GM12872 (cell line): ENCODE measurements around the gene FBXW11.

Source experiments
- TF ChIP-seq, protein P1 (sequence below): IDR thresholded peaks from 3 replicates; pipeline ENCODE4 v1.5.1; 2011; ENCODE audit warnings: low read depth, mild to moderate bottlenecking, low read length, moderate library complexity; ENCODE audit not compliant: insufficient read depth

The FBXW11 gene

DNA sequence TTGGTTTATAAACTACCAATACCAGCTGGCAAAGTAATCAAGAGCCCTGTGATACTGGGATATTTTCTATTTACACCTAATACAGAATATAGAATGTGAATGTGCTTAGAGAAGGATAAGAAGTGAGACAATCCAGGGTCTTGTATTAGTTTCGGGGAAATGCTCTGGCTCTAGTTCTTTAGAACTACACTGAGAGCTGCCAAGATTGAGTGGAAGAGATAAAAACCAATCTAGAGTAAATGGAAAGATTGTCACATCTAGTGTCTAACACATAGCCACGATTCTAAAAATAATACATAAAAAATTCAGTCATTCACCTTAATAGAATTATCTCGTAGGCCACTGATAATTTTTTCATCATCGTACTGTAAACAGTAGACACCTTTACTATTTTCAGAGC, 115.3 kb downstream of the FBXW11 start:
- TF ChIP-seq, protein P1, sequence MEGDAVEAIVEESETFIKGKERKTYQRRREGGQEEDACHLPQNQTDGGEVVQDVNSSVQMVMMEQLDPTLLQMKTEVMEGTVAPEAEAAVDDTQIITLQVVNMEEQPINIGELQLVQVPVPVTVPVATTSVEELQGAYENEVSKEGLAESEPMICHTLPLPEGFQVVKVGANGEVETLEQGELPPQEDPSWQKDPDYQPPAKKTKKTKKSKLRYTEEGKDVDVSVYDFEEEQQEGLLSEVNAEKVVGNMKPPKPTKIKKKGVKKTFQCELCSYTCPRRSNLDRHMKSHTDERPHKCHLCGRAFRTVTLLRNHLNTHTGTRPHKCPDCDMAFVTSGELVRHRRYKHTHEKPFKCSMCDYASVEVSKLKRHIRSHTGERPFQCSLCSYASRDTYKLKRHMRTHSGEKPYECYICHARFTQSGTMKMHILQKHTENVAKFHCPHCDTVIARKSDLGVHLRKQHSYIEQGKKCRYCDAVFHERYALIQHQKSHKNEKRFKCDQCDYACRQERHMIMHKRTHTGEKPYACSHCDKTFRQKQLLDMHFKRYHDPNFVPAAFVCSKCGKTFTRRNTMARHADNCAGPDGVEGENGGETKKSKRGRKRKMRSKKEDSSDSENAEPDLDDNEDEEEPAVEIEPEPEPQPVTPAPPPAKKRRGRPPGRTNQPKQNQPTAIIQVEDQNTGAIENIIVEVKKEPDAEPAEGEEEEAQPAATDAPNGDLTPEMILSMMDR, result no peak

DNA sequence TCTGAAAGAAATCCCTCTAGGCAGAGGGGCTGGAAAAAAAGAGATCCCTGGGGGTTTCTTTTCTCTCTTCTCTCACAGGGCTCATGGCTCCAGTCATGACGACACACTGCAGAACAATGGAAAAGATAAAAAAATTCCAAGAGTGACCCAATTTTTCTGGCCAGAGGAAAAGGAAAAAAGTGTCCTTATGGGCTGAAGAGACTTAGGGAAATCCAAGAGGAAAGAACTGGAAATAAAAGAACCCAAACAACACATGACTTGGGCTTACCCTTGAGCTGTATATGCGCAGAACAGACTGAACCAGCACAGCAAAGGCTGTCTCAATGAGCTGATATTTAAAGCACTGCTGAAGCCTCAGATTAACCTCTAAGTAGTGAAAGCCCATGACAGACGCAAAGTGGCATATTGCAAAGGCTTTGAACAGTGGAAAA, 118.4 kb downstream of the FBXW11 start:
- TF ChIP-seq, protein P1, result no peak

DNA sequence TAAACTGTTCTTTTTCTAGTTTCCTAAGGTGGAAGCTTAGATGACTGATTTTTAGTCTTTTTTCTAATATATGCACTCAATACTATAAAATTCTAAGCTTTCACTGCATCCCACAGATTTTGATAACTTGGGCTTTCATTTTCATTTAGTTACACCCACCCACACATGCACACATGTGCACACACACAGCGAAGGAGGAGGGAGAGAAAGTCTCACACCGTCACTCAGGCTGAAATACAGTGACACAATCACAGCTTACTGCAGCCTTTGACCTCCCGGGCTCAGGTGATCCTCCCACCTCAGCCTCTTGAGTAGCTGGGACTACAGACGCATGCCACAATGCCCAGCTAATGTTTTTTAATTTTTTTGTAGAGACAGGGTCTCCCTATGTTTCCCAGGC, 124.3 kb downstream of the FBXW11 start:
- TF ChIP-seq, protein P1, result no peak

DNA sequence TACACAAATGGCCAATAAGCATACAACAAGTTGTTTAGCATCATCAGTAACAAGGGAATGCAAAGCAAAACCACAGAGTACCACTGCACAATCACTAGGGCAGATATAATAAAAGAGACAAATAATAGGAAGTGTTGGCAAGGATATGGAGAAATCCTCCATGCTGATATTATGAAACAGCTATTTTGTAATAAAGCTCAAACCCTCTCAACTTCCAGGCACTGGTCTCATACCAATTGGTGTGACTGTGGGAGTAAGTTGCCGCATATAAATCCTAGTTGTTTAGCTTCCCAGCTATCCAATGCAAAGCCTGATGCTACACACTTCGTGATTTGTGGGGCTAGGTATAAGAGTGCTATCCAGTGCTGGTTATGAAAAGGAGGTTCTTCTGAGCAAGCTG, 132.2 kb downstream of the FBXW11 start:
- TF ChIP-seq, protein P1, result no peak

DNA sequence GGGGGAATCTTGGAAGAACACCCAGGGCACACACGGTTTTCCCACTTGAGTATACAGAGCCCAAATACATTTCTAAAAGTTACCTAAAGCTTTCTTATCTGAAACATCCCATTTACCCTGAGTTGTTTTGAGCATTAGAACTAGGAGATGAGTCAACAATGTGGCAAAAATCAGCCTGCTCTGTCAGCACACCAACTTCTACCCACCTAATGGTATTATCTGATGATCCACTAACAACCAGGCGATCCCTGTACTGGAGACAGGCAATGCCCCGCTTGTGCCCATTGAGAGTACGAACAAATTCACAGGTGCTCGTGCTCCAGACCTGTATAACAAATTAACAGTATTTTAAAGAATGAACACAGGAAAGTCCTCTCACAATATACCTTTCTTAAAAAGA, 133.8 kb downstream of the FBXW11 start:
- TF ChIP-seq, protein P1, result no peak

DNA sequence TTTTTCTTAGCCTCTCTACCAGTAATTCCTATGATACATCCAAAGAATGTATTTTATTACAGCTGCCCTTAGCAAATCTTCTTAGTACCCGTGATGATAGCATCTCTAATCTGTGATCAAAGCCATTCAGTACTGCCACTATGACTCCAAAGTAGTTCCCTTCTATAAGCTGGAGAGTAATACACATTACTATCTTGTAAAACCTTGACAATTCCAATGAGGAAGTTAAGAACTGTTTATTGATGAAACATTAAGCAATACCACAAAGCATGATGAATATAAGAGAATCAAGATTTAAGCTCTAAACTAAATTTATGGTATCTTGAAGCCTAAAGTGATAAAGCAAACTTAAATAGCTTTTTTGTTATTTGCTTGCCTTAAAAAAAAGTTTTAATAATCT, 134.7 kb downstream of the FBXW11 start:
- TF ChIP-seq, protein P1, result no peak

DNA sequence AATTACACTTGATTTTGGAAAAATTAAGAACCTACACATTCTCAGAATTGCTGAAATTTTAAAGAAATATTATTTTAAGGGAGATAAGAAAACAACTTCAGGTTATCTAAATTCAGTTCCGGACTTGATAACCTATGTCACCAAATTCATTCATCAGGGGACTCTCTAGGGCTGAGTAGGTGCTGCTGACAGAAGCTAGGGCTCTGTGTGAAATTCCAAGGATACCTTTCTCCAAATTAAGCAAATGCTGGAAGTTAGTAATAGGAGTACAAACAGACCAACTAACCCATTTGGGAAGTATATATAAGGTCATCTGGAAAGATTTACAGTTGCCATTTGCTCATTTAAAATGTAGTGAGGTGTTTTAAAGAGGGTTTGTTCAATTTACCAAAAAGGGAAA, 136.5 kb downstream of the FBXW11 start:
- TF ChIP-seq, protein P1, result no peak

DNA sequence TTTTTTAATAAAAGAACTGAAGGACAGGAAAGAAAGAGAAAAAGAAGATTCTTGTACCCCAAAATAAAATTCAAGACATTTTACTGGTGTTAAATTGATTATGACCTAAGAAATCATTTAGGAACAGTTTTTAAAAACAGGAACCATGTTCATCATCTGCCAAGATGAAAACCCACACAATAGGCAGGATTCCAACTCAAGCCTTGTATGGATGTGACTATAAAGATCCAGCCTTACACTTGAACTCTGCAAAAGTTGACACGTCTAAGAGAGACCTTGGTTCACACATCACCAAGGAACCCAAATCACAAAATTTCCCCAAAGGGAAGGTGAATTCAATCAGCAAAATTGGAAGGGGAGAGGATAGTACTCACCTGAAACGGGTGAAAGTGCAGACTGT, 138.2 kb downstream of the FBXW11 start:
- TF ChIP-seq, protein P1, result no peak
